G401 (cell line): Measurements from ENCODE around the gene SLC22A23. TPM values are rescaled to one million over a fixed set of nuclear protein-coding genes. Genes with fewer than 3 reads are reported as not detected.

Experiments
- DNase-seq: peaks from one replicate; pipeline ENCODE4 v3.0.0-alpha.2; 2015; ENCODE audit warnings: low spot score
- in situ Hi-C: cut with HindIII; loops from 2 replicates; pipeline ENCODE4 v1.10.0; 2016; ENCODE audit warnings: low sequenced_read_pairs, mixed read lengths
- total RNA-seq: library from RNA; depleted of rRNA; stranded (reverse); fragments of >200 nt; shearing (Covaris generic); gene quantifications from 2 replicates; pipeline ENCODE4 v1.2.3, GENCODE V29; 2014

SLC22A23 gene
- total RNA-seq, 1 experiment from 2014 or later: 0.20 TPM

GRCh38 chr6:3349388-3350251 lies 107.2 kb downstream of the SLC22A23 start:
- no peak for DNase-seq
- in situ Hi-C loops: no loop called here

- in situ Hi-C loops: no loop called here
- DNase-seq: no peak
Measured at GRCh38 chr6:3348821-3349220, 108.0 kb downstream of the SLC22A23 start.

DNA sequence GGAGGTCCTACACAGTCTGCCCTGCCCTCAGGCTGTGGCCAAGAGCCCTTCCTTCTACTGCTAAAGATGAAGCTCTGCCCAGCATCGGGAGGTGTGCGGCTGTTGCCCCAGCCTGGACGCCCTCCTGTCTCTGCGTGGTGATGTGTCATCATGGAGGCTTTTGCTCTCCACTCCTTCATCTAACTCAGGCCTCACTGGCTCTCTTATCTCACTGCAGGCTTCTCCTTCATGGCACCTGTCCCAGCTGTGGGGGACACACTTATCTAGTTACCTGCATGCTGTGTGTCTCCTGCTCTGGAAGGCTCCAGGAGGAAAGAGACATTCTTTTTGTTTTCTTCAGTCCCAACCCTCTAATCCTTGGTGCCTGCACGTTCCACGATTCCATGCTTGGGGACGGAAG lies 109.0 kb downstream of the SLC22A23 start:
- no peak for DNase-seq
- in situ Hi-C loops: no loop called here

DNA sequence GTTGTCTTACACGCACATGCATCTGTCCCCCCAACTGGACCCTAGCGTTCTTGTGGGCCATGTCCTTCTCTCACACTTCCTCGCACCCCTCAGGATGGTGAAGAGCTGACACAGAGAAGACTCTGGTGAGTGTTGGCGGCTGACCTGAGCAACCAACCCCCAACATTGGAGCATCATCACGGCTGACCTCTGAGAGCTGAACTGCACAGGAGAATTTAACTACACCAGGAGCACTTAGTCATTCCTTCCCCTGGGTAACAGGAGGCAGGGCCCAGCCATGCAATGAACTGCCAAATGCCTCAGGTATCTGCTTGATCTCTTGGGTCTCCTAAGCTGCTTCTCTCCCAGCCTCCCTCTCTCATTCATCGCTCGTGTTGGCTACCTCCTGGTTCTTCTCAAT lies 109.6 kb downstream of the SLC22A23 start:
- no peak for DNase-seq
- in situ Hi-C loops: no loop called here

- in situ Hi-C loops: no loop called here
- DNase-seq: no peak
Measured at GRCh38 chr6:3346476-3346875, 110.4 kb downstream of the SLC22A23 start.

DNA sequence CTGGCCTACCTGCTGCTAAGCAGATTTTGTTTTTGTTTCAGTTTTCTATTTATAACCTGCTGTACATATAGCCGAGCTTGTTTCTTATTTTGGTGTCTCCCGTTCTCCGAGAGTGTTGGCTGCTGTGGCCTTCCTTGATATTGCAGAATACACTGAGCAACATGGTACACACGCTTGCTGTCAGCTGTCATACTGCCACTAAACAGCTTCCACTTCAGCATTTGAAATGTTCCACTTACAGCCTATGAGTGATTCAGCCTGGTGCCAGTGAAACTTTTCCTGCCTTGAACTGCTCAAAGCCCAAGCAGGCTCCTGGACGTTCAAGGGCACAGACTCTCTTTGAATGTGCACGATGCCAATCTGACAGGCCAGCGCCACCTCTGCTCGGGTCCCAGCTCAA lies 111.0 kb downstream of the SLC22A23 start:
- DNase-seq: peak; percentile 27
- in situ Hi-C loops: no loop called here

DNA sequence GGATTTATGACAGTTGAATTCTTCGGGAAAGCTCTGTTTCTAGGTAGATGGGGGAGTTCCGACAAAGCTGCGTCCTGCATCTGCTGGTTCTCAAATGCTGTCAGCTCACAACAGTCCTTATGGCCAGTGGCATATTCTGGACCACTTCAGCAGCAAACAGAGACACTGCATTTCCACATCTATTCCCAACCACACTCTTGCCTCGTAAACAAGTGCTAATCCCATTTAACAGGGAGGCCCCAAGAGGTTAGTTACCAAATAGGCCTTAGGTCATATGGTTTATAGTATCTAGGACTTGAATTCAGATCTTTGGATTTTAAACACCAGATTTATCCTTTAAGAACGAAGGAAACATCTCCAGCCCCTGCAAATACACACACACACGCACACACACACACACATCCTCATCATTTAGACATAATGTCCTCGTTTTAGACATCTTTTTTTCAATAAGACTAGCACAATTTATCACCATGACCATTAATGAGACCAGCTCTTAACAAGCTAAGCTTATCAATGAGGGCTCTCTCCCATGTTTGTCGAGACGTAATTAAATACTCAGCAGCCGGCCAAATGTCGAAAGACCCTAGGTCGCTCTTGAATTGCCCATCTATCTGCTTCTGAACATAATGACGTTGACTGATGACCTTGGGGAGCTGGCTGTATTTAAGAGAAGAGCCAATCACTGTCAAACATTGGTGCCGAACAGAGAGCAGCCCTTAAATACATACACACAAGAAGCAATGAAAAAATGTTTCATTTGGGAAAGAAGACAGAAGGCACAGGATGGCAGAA lies 113.6 kb downstream of the SLC22A23 start:
- in situ Hi-C loops: no loop called here
- DNase-seq: no peak

DNA sequence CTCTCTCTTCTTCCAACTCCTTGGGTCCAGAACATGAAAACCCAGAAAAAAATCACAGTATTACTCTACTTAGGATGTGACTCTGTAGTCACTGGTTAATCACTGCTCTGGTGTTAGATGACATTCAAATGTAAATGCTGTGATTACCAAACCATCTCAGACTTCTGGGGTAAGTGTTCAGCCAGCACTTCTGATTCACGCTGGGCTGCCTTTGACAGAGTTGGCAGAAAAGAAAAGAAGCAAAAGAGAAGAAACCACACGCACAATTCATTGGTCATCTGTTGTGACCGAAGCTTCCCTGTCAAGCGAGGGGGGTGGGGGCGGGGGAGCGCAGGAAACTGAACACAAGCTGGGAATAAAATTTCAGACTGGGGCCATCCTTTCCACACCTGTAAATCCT lies 115.4 kb downstream of the SLC22A23 start:
- DNase-seq: peak; percentile 33
- in situ Hi-C loops: no loop called here

DNA sequence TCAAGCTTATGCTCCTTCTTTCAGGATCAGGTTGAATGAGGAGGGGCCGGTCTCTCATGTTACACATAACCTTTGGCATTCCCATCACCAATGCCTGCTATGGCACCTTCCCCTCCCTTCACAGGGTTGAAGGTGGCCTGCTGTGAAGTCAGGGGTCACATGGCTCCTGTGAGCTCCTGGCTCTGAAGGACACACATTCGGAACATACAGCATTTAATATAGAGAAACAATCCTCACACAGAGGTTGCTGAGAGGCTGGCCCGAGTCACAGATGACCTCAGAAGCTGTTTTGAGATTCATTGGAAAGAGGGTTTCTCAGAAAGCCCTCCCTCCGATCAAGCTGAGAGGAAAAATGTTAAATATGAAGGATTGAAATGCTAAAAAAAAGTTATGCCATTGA lies 116.0 kb downstream of the SLC22A23 start:
- in situ Hi-C loops: no loop called here
- DNase-seq: no peak

GRCh38 chr6:3340358-3340802 lies 116.5 kb downstream of the SLC22A23 start:
- DNase-seq: no peak
- in situ Hi-C loops: no loop called here

DNA sequence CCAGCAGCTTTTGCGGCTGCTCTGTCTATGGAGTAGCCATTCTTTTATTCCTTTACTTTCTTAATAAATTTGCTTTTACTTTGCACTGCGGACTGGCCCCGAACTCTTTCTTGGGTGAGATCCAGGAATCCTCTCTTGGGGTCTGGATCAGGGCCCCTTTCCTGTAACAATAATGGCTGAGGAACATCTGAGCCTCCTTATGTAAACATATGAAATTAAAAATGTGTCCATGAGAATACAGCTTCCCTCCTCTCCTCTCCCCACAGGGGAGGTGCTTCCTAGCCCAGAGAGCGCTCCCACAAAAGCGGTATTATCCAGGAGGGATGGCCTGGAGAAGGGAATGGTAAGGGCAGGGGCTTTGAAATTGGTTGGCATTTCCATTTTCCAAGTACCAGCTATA lies 117.0 kb downstream of the SLC22A23 start:
- no peak for DNase-seq
- in situ Hi-C loops: no loop called here

DNA sequence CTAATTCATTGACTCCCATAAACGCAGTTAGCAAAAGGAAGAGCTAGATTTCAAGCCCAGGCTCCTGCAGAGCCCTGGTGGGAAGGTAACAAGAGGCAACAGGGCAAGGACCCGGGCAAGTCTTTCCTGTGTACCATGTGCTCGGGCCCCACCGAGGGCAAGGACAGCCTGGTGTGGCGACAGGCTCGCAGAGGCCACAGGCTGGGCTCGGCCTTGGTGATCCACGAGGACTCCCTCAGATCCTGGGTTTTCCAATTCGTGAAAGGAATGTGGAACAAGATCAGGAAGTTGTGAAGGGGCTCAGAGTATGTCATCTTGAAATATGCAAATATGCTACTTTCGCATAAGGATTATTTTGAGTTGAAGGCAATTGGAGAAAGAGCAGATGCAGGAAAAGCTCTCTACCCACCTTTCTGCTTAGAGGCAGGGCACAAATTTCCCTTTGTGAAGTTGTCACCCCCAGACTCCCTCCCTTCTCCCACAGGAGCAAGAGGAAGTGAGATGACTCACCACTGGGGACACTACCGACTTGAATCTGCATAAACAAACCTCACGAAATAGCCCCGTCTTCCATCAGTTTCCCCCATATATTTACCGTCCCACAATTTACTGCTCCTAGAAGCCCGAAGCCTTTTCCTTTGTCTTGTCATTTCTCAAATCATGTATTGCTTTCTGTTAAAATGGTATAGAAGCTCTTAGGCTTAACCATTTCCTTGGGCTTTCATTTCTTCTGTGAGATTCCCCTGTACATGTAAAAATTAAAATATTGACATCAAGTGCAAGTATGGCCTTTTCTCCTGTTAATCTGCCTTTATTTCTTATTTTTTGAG lies 119.1 kb downstream of the SLC22A23 start:
- no peak for DNase-seq
- in situ Hi-C loops: no loop called here

- DNase-seq: no peak
- in situ Hi-C loops: no loop called here
Measured at GRCh38 chr6:3336859-3337515, 119.9 kb downstream of the SLC22A23 start.

DNA sequence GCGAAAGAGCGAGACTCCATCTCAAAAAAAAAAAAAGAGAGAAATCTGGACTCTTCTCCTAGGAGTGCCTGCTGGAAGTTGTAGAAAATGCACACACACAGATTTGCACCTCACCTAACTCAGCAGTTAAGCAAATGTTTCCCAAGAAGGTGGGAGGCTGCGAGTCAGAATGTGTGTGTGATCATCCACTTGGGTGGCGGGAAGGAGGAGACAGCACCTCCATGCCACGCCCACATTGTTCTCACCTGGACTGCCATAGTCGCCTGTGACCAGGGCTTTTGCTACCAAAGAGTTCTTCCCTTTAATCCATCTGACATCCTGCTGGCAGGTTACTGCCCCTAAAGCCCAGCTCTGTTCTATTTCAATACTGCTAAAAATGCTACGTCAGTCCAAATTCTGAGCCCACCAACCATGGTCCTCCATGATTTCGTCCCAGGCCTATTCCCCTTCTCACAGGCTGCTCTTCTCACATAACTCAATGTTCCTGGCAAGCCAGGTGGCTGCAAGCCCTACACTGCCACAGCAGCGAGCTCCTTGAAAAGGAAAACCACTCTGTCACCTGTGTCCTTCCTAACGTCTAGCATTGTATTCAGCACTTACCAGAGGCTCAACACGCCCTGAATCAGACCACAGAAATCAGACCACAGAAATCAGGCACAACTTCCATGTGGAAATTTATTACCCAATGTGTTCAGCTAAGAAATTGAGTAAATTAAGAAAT lies 120.6 kb downstream of the SLC22A23 start:
- no peak for DNase-seq
- in situ Hi-C loops: no loop called here

GRCh38 chr6:3335169-3335568 lies 121.7 kb downstream of the SLC22A23 start:
- in situ Hi-C loops: no loop called here
- DNase-seq: no peak

DNA sequence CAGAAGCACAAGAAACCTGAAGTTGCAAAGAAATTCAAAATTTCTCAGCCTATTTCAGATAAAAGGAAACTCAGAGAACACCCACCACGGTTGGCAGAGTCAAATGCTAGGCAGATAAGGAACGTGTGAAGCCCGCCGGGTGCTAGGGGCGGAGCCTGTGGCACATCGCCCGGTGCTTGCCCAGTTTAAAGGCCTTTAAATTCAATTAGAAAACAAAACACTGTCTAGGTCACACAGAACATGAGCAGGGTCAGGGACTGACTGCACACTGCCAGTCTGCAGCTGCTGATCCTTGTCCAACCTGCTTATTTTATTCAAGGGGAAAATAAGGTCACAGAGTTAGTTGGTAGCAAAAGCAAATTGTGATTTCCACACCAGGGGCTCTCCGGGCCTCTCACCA lies 122.3 kb downstream of the SLC22A23 start:
- in situ Hi-C loops: no loop called here
- no peak for DNase-seq

GRCh38 chr6:3333263-3333662 lies 123.6 kb downstream of the SLC22A23 start:
- in situ Hi-C loops: no loop called here
- DNase-seq: no peak

GRCh38 chr6:3331971-3332370 lies 124.9 kb downstream of the SLC22A23 start:
- DNase-seq: no peak
- in situ Hi-C loops: no loop called here
